IPS-11a (cell line): ENCODE results near the gene KRTAP9-7.

Source experiments
- H3K4me3 ChIP-seq: one replicate; pipeline ENCODE4 v1.5.1; 2013; ENCODE audit warnings: low read depth, low read length, control low read depth

Gene KRTAP9-7

DNA sequence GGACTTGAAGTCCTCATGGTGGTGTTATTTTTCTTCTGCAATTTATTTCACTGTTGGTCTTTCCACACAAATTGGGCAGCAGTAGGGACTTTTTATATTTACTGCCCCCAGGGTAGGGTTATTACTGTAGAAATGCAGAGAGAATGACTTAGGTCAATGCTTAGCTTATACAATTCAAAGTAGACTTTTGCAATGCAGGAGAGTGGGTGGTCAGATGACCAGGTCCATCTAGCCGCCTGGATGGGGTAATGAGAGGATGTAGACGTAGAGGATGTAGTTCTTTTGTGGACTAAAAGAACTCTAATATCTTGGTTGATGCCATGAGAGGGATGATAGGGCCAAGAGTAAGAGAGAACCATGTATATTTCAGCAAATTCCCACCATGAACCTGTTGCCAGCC lies 42.7 kb downstream of the KRTAP9-7 start:
- no peak overlapping the region for H3K4me3 ChIP-seq

DNA sequence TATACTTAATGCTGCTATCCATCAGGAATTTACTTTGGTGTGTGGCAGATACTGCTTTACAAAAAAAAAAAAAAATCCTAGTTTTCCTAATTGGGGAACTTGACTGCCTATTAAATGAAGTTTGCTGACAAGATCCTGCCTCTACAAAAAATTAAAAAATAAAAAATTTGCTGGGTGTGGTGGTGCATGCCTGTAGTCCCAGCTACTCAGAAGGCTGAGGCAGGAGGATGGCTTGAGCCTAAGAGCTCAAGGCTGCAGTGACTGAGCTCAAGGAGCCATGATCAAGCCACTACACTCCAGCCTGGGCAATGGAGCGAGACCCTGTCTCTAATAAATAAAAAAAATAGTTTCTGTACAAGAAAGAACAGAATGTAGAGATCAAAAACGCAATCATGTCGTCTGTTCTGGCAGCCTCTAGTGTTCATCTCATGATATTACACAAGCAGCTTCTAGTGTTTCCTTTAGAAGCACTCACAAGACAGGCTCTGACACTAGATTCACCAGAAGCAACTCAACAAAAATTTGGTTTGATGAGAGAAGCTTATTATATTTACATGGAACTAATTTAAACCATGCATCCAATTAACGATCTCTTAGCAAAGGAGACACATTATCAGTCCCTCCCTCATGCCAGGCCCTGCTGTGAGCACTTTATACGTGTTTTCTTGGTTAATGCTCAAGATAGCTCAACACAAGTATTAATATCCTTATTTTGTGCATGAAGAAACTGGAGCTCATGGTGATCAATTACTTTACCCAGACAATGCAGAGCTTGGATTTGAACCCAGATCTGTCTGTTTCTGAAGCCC lies 46.8 kb downstream of the KRTAP9-7 start:
- H3K4me3 ChIP-seq = no peak overlapping the region

DNA sequence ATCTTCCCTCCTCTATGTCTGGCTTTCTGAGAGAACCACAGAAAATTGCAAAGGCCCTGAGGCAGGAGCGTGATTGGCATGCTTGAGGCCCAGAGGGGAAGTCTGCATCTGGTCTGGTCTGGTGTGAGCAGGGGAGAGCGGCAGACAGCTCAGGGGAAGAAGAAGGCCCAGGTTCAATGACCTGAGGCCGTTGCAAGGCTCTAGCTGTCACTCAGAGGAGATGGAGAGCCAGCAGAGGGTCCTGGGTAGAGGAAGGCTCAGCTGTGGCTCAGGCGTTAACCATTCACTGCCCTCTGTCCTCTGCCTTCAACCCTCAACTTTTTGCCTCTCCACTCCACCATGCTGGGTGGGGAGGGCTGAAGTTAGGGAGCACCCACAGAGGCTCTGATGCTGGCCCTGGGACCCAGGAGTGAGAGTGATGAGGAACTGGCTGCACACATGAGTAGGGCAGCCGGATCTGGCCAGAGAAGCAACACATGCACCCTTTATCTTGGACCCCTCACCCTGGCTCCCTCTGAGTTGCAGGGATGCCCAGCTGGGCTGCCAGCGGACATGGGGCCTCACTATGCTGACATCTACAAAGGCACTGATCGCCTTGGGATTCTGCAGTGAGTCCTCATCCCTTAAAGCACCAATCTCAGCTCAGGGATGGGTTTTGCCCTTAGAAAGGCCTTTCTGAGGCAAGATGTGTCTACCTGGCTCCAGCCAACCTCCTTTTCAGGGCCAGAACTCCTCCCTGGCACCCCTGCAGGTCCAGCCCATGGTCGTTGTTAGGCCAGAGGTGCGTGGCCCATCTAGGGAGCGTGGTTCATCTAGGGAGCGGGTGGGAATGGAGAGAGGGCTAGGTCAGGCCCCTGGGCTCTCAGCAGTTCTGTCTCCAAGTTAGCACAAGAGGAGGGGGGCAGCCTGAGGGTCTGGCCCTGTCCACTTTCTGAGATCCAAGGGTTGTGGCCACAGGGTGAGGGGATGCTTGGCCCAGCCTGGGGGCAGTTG lies 47.7 kb downstream of the KRTAP9-7 start:
- no peak overlapping the region for H3K4me3 ChIP-seq

DNA sequence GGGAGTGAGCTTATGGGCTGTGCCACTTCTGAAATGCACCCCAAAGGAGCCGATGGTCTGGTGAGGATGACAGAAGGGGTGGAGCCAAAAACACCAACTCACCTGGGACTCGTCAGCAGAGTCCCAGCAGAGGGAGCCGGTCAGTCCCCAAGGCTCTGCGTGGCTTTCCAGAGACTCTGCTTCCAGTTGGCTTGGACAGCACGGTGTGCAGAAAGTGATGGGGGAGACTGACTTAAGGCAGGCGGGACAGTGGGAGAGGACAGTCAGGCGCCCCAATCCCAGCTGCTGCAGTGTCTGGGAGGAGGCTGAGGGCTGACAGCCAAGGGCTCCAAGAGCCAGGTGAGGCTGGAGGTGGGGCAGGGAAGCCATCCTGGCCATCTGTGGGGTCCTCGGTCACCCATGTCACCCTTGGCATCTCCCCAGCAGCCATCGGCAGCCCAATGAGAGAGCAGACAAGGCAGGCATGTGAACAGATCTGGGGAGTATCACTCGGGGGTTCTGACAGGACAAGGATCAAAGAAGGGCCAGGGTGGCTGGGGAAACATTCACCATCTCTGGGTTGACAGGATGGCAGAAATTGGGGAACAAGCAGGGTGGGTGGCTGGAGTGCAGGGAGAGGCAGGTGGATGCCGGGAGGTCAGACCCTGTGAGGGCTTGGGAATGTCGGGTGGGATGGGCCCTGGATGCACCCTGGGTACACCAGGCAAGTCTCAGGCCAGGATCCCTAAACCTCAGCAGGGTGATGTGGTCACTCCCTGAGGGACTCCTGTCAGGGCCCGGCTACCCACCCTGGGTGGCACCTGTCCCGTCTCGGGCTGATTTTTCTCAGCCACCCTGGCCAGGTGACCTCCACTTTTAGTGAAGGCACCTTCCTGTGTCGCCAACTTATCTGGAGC lies 48.9 kb downstream of the KRTAP9-7 start:
- no peak overlapping the region for H3K4me3 ChIP-seq

DNA sequence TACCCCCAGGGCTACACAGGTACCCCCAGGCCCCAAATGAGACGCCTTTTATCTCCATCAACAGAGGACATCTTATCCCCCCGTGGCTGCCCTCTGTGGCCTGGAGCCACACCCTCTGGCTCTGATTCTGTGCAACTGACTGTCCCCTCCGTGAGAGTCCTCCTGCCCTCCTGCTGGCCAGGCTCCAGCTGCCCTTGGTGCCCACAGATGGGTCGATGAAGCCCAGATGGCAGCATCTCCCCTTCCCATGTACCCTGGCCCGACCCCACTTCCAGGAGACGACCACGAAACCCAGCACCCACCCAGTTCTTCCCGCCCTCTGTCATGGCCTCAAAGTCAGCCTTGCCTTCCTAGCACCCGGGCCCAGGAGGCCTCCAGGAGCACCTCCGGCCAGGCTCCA lies 49.6 kb downstream of the KRTAP9-7 start:
- H3K4me3 ChIP-seq = no peak overlapping the region

DNA sequence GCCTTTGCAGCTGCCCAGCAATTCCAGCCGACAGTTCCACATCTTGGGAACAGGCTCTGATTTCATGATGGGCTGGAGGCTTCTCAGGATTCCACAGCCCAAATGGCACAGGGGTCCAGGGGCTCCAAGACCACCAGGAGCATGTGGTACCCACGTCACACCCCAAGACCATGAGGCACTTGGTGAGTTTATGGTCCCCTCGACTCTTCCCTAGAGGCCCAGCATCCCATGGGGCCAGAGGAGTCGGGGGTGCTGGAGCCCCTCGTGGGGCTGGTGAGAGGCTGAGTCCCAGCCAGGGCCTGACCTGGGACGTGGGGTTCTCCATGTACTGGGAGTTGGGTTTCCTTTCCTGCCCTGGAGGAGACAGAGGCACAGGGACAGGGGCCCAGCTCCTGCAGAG lies 50.1 kb downstream of the KRTAP9-7 start:
- no peak overlapping the region for H3K4me3 ChIP-seq
